GM19099 (cell line): Measurements from ENCODE around the gene ASTL.

Experiments used
- POLR2A ChIP-seq: IDR thresholded peaks from 3 replicates; pipeline ENCODE4 v1.6.1; 2011; ENCODE audit warnings: low read depth; ENCODE audit not compliant: insufficient read length; ENCODE audit errors: extremely low read depth

The ASTL gene

DNA sequence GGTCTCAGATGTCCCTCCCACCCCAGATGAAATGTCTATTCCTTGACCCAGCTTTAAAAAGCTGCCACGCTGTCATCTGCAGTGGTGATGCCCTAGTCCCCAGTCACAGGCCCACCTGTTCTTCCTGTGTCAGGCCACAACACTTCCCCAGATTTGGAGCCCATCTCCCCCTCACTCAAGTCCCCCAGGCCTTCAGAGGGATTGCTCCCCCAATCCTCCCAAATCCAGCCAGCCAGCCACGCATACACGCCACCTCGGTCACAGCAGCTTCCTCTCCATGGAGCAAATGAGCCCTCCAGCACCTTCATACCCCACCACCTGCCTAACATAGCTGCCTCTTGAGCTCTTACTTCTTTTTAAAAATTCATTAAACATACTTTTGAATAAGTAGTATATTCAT lies 7.8 kb downstream of the ASTL start:
- TF ChIP-seq POLR2A = no peak

- TF ChIP-seq POLR2A = no peak
These were observed 8.7 kb downstream of the ASTL start for GRCh38 chr2:96129528-96130120.

- no peak for TF ChIP-seq POLR2A
These were observed 9.8 kb downstream of the ASTL start for GRCh38 chr2:96128456-96128855.

GRCh38 chr2:96124406-96125265 lies 13.7 kb downstream of the ASTL start:
- TF ChIP-seq POLR2A = no peak

DNA sequence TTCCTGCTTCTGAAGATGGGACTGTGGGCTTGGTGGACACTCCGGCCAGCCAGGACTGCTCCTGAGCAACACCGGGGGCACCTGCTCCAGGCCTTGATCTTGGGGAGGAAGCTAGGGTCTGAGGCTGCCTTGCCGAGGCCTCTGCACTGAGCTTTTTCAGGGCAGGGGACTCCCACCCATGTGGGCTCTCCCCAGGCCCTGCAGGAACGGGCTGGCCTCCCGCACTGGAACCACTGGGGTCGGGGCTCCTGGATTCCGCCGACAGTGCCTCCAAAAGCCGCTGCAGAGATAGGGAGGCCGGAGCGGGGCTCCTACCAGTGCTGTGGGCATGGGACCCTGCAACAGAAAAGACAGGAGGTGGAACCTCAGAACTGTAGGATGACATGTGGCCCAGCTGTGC lies 14.4 kb downstream of the ASTL start:
- no peak for TF ChIP-seq POLR2A

DNA sequence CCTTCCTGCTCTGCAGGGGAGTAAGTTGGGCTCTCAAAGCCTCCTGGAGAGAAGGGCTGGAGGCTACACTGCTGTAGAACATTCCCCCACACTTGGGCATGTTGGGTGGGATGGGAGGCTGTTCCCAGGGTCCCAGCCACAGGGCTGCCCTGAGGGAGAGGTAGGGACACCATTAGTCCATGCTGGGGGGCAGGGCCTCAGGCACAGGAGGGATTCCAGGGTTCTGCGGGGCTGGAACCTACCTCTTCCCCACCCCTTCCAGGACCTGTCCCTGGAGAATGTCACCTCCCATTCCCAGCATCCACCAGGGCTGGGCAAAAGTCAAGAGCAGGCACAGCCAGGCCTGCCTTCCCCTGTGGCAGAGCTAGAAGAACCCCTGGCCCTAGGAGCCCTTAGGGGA lies 15.0 kb downstream of the ASTL start:
- TF ChIP-seq POLR2A = no peak

GRCh38 chr2:96122391-96122790 lies 15.9 kb downstream of the ASTL start:
- TF ChIP-seq POLR2A = no peak

- TF ChIP-seq POLR2A = no peak
These were observed 16.9 kb downstream of the ASTL start for GRCh38 chr2:96121414-96121813.

GRCh38 chr2:96120991-96121390 lies 17.3 kb downstream of the ASTL start:
- no peak for TF ChIP-seq POLR2A

- TF ChIP-seq POLR2A = no peak
These were observed 18.1 kb downstream of the ASTL start for GRCh38 chr2:96120091-96120720.

DNA sequence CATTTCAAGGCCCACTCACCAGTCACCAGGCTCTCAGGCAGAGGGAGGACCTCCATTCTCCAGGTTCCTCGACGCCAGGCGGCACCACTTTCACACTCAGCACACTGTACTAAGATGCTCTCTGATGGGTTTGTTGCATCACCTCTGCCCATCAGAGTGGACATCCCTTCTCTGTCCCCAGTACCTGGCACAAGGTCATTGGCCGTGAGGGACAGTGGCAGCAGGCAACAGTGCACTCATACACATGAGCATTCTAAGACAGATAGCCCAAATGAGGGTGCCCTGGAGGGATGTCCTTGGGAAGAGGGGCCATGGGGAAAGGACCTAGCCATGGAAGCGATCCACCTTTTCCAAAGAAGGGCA lies 18.9 kb downstream of the ASTL start:
- TF ChIP-seq POLR2A = no peak

DNA sequence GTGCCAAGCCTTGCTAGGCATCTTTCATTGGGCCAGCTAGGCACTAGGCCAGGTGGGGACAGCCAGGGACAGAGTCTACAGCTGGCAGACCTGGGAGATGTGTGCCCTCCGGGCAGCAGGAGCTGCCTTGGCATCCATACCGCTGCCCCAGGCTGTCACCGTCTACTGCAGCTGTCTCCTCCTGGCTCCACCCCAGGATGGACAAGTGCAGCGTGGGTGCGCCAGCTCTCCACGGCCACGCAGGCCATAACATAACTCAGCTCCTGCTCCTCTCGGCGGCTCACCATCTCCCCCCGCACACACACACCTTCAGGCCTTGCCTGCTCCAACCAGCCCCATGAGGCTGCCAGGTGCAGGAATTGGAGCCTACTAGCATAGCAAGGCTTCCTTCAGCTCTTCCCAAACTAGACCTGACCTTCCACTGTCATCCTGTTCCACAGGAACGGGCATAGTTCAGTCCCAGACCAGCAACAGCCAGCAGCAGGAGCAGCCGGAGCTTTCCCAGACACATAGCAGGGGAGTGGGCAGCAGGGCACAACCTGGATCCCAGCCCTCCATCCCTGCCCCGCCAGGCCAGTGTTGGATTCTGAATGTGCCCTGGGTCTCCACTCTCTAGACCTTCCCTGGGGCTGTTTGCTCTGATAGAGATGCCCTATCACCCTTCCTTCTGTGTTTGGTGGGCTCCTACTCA lies 19.5 kb downstream of the ASTL start:
- TF ChIP-seq POLR2A = no peak

GRCh38 chr2:96117701-96118588 lies 20.4 kb downstream of the ASTL start:
- TF ChIP-seq POLR2A = no peak

- no peak for TF ChIP-seq POLR2A
These were observed 21.3 kb downstream of the ASTL start for GRCh38 chr2:96116879-96117533.
